ENCODE measurements around the gene TFB2M. TPM values are rescaled to one million over a fixed set of nuclear protein-coding genes. Genes with fewer than 3 reads are reported as not detected.
A peak's percentile ranks its signal among the peaks of the same experiment; 100 is the strongest.
"Not testable (repeated sequence)": the region's sequence is repeated elsewhere in the genome, so short reads cannot be mapped to it uniquely, and the experiment has no call there.

TFB2M gene
- polyA plus RNA-seq, 2 donors = 2.1 to 8.6 TPM

GRCh38 chr1:246597971-246598370 is 31.9 kb upstream of the TFB2M start:
- Histone ChIP-seq H3K4me1 (ENCODE audit: control insufficient read depth in 2 of 2, insufficient read depth in 2 of 2, low read length in 1 of 2) (no peaks in the 10 kb centered on the region), H3K27ac (ENCODE audit: low read depth in 2 of 2, low read length in 1 of 2) (peak overlapping the region in 1 of 2 donors; percentile 64), H3K27me3 (ENCODE audit: control insufficient read depth in 1 of 2, insufficient read depth in 2 of 2, low read length in 2 of 2) (no peaks in the 10 kb centered on the region), H3K36me3 (ENCODE audit: control insufficient read depth in 2 of 2, insufficient read depth in 2 of 2, low read length in 1 of 2) (peaks cover 0 to 2% of the 10 kb centered on the region in 2 donors), H3K9me3 (ENCODE audit: control insufficient read depth in 2 of 2, insufficient read depth in 1 of 2, low read depth in 1 of 2, low read length in 1 of 2) (no peaks in the 10 kb centered on the region), H3K4me3 (ENCODE audit: low read depth in 1 of 2, low read length in 2 of 2) (no peak overlapping the region)
- WGBS, 2 donors = 86 to 89% methylated on average over 7 of the region's 7 CpGs

DNA sequence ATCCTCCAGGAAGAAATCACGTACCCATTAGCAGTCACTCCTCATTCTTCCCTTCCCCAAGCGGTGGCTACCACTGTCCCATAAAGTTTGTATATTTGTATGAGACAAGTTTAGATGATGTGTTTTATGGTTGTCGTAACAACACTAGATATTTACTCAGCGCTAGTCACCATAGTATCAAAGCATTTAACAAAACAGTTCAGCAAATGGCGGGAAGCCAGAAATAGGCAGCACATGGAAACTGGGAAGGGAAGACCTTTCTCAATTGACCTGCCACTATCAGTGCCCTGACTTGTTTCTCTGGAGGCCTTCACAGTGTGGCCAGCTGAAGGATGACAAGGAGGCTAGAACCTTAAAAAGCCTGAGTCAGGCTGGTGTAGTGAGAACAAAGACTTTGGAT is 31.3 kb upstream of the TFB2M start:
- Histone ChIP-seq H3K9me3 (ENCODE audit: control insufficient read depth in 2 of 2, insufficient read depth in 1 of 2, low read depth in 1 of 2, low read length in 1 of 2) (no peaks in the 10 kb centered on the region), H3K4me3 (ENCODE audit: low read depth in 1 of 2, low read length in 2 of 2) (no peak overlapping the region), H3K27me3 (ENCODE audit: control insufficient read depth in 1 of 2, insufficient read depth in 2 of 2, low read length in 2 of 2) (no peaks in the 10 kb centered on the region), H3K36me3 (ENCODE audit: control insufficient read depth in 2 of 2, insufficient read depth in 2 of 2, low read length in 1 of 2) (no peaks in the 10 kb centered on the region), H3K4me1 (ENCODE audit: control insufficient read depth in 2 of 2, insufficient read depth in 2 of 2, low read length in 1 of 2) (no peaks in the 10 kb centered on the region), H3K27ac (ENCODE audit: low read depth in 2 of 2, low read length in 1 of 2) (peak overlapping the region; percentile 53 to 64)
- 25 to 42% methylated on average over 5 of the region's 5 CpGs for WGBS, 2 donors

DNA sequence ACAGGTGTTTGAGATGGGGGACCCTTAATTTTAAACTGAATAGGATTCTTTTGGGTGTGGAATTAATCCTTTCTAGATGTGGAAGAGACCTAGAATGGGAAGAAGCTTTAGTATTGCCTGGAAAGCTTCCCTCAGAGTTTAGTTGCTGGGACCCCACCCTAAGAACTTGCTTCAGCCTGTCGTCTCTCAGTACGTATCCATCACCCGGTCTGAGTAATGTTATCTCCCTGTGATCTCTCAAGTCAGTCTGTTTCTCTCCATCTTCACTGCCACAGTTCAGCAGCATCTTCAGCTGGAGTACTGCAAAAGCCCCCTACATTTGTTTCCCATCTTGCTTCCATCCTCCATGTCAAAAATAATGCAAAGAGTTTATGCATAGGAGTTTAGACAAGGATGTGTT is 29.1 kb upstream of the TFB2M start:
- H3K4me3 ChIP-seq (ENCODE audit: low read depth in 1 of 2, low read length in 2 of 2) = no peak overlapping the region
- no peak overlapping the region for H3K27ac ChIP-seq (ENCODE audit: low read depth in 2 of 2, low read length in 1 of 2)
- WGBS, 2 donors = 47 to 88% methylated on average over 3 of the region's 3 CpGs
- H3K27me3 ChIP-seq (ENCODE audit: control insufficient read depth in 1 of 2, insufficient read depth in 2 of 2, low read length in 2 of 2) = no peaks in the 10 kb centered on the region
- no peaks in the 10 kb centered on the region for H3K9me3 ChIP-seq (ENCODE audit: control insufficient read depth in 2 of 2, insufficient read depth in 1 of 2, low read depth in 1 of 2, low read length in 1 of 2)
- no peaks in the 10 kb centered on the region for H3K36me3 ChIP-seq (ENCODE audit: control insufficient read depth in 2 of 2, insufficient read depth in 2 of 2, low read length in 1 of 2)
- no peaks in the 10 kb centered on the region for H3K4me1 ChIP-seq (ENCODE audit: control insufficient read depth in 2 of 2, insufficient read depth in 2 of 2, low read length in 1 of 2)

DNA sequence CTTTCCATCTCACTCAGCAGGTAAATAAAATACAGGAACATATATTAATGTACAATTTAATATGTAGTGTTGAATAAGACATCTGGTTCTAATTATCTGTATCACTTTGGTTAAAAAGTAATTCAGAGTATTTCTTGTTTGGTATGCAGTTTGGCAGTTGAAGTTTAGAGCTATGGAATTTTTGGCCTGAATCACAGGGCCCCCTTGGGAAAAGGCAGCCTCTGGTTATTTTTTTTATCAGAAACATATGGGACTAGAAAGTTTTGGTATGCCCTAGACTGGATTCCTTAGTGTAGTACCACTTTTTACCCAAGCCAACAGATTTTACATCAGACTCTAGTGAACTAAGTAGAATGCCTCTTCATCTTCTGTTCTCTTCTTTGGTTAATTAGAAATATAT is 26.6 kb upstream of the TFB2M start:
- H3K4me1 ChIP-seq (ENCODE audit: control insufficient read depth in 2 of 2, insufficient read depth in 2 of 2, low read length in 1 of 2) = no peaks in the 10 kb centered on the region
- H3K36me3 ChIP-seq (ENCODE audit: control insufficient read depth in 2 of 2, insufficient read depth in 2 of 2, low read length in 1 of 2) = no peaks in the 10 kb centered on the region
- H3K9me3 ChIP-seq (ENCODE audit: control insufficient read depth in 2 of 2, insufficient read depth in 1 of 2, low read depth in 1 of 2, low read length in 1 of 2) = no peaks in the 10 kb centered on the region
- no peak overlapping the region for H3K27ac ChIP-seq (ENCODE audit: low read depth in 2 of 2, low read length in 1 of 2)
- no peak overlapping the region for H3K4me3 ChIP-seq (ENCODE audit: low read depth in 1 of 2, low read length in 2 of 2)
- H3K27me3 ChIP-seq (ENCODE audit: control insufficient read depth in 1 of 2, insufficient read depth in 2 of 2, low read length in 2 of 2) = no peaks in the 10 kb centered on the region

- 82 to 90% methylated on average over 13 of the region's 13 CpGs for WGBS, 2 donors
- Histone ChIP-seq H3K9me3 (ENCODE audit: control insufficient read depth in 2 of 2, insufficient read depth in 1 of 2, low read depth in 1 of 2, low read length in 1 of 2) (no peaks in the 10 kb centered on the region), H3K36me3 (ENCODE audit: control insufficient read depth in 2 of 2, insufficient read depth in 2 of 2, low read length in 1 of 2) (no peaks in the 10 kb centered on the region), H3K4me3 (ENCODE audit: low read depth in 1 of 2, low read length in 2 of 2) (no peak overlapping the region), H3K27me3 (ENCODE audit: control insufficient read depth in 1 of 2, insufficient read depth in 2 of 2, low read length in 2 of 2) (no peaks in the 10 kb centered on the region), H3K27ac (ENCODE audit: low read depth in 2 of 2, low read length in 1 of 2) (no peak overlapping the region), H3K4me1 (ENCODE audit: control insufficient read depth in 2 of 2, insufficient read depth in 2 of 2, low read length in 1 of 2) (no peaks in the 10 kb centered on the region)
Measured at GRCh38 chr1:246591958-246592357, 25.9 kb upstream of the TFB2M start.

- Histone ChIP-seq H3K4me3 (ENCODE audit: low read depth in 1 of 2, low read length in 2 of 2) (no peak overlapping the region), H3K4me1 (ENCODE audit: control insufficient read depth in 2 of 2, insufficient read depth in 2 of 2, low read length in 1 of 2) (no peaks in the 10 kb centered on the region), H3K36me3 (ENCODE audit: control insufficient read depth in 2 of 2, insufficient read depth in 2 of 2, low read length in 1 of 2) (no peaks in the 10 kb centered on the region), H3K9me3 (ENCODE audit: control insufficient read depth in 2 of 2, insufficient read depth in 1 of 2, low read depth in 1 of 2, low read length in 1 of 2) (no peaks in the 10 kb centered on the region), H3K27me3 (ENCODE audit: control insufficient read depth in 1 of 2, insufficient read depth in 2 of 2, low read length in 2 of 2) (no peaks in the 10 kb centered on the region), H3K27ac (ENCODE audit: low read depth in 2 of 2, low read length in 1 of 2) (no peak overlapping the region)
- 87 to 92% methylated on average over 6 of the region's 6 CpGs for WGBS, 2 donors
Measured at GRCh38 chr1:246591504-246591903, 25.4 kb upstream of the TFB2M start.

DNA sequence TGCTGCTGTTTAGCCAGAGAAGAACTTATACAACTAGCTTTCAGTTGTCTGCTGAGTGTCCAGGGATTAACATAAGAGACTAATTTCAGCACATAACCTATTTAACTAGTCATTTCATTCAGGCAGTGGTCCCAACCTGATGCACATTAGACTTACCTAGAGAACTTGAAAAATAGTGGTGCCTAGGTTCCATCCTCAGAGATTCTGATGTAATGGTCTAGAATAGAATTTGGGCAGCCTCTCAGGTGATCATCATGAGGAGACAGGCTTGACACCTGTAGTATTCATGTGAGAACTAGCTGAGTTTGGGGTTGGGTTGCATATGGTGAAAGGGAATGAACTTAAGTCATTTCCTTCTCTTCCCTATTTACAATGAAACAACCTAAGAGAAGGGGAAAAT is 25.0 kb upstream of the TFB2M start:
- Histone ChIP-seq H3K36me3 (ENCODE audit: control insufficient read depth in 2 of 2, insufficient read depth in 2 of 2, low read length in 1 of 2) (no peaks in the 10 kb centered on the region), H3K27me3 (ENCODE audit: control insufficient read depth in 1 of 2, insufficient read depth in 2 of 2, low read length in 2 of 2) (no peaks in the 10 kb centered on the region), H3K9me3 (ENCODE audit: control insufficient read depth in 2 of 2, insufficient read depth in 1 of 2, low read depth in 1 of 2, low read length in 1 of 2) (no peaks in the 10 kb centered on the region), H3K27ac (ENCODE audit: low read depth in 2 of 2, low read length in 1 of 2) (no peak overlapping the region), H3K4me3 (ENCODE audit: low read depth in 1 of 2, low read length in 2 of 2) (no peak overlapping the region), H3K4me1 (ENCODE audit: control insufficient read depth in 2 of 2, insufficient read depth in 2 of 2, low read length in 1 of 2) (no peaks in the 10 kb centered on the region)

- not testable (repeated sequence) for H3K4me3 ChIP-seq (ENCODE audit: low read depth in 1 of 2, low read length in 2 of 2); H3K4me1 ChIP-seq (ENCODE audit: control insufficient read depth in 2 of 2, insufficient read depth in 2 of 2, low read length in 1 of 2)
- WGBS, 2 donors = 97% methylated on average over 9 of the region's 10 CpGs
Measured at GRCh38 chr1:246589919-246590318, 23.9 kb upstream of the TFB2M start.

GRCh38 chr1:246588159-246588721 is 22.2 kb upstream of the TFB2M start:
- Histone ChIP-seq H3K4me1 (ENCODE audit: control insufficient read depth in 2 of 2, insufficient read depth in 2 of 2, low read length in 1 of 2) (no peaks in the 10 kb centered on the region), H3K27me3 (ENCODE audit: control insufficient read depth in 1 of 2, insufficient read depth in 2 of 2, low read length in 2 of 2) (no peaks in the 10 kb centered on the region), H3K9me3 (ENCODE audit: control insufficient read depth in 2 of 2, insufficient read depth in 1 of 2, low read depth in 1 of 2, low read length in 1 of 2) (no peaks in the 10 kb centered on the region), H3K36me3 (ENCODE audit: control insufficient read depth in 2 of 2, insufficient read depth in 2 of 2, low read length in 1 of 2) (no peaks in the 10 kb centered on the region), H3K27ac (ENCODE audit: low read depth in 2 of 2, low read length in 1 of 2) (no peak overlapping the region), H3K4me3 (ENCODE audit: low read depth in 1 of 2, low read length in 2 of 2) (no peak overlapping the region)
- WGBS, 2 donors = 60 to 81% methylated on average over 2 of the region's 2 CpGs

More at GRCh38 chr1:246589919-246590318, 23.9 kb upstream of the TFB2M start:
- not testable (repeated sequence) for H3K36me3 ChIP-seq (ENCODE audit: control insufficient read depth in 2 of 2, insufficient read depth in 2 of 2, low read length in 1 of 2); H3K9me3 ChIP-seq (ENCODE audit: control insufficient read depth in 2 of 2, insufficient read depth in 1 of 2, low read depth in 1 of 2, low read length in 1 of 2); H3K27ac ChIP-seq (ENCODE audit: low read depth in 2 of 2, low read length in 1 of 2); H3K27me3 ChIP-seq (ENCODE audit: control insufficient read depth in 1 of 2, insufficient read depth in 2 of 2, low read length in 2 of 2)

- Histone ChIP-seq H3K4me3 (ENCODE audit: low read depth in 1 of 2, low read length in 2 of 2) (no peak overlapping the region), H3K27ac (ENCODE audit: low read depth in 2 of 2, low read length in 1 of 2) (no peak overlapping the region), H3K4me1 (ENCODE audit: control insufficient read depth in 2 of 2, insufficient read depth in 2 of 2, low read length in 1 of 2) (peaks cover 0 to 3% of the 10 kb centered on the region in 2 donors), H3K36me3 (ENCODE audit: control insufficient read depth in 2 of 2, insufficient read depth in 2 of 2, low read length in 1 of 2) (no peaks in the 10 kb centered on the region), H3K9me3 (ENCODE audit: control insufficient read depth in 2 of 2, insufficient read depth in 1 of 2, low read depth in 1 of 2, low read length in 1 of 2) (no peaks in the 10 kb centered on the region), H3K27me3 (ENCODE audit: control insufficient read depth in 1 of 2, insufficient read depth in 2 of 2, low read length in 2 of 2) (no peaks in the 10 kb centered on the region)
- 19 to 35% methylated on average over 3 of the region's 3 CpGs for WGBS, 2 donors
Measured at GRCh38 chr1:246587606-246588005, 21.5 kb upstream of the TFB2M start.

All from esophagus (tissue), 2 donors.